A549 (cell line): ENCODE data around the gene TMEM117. TPM values are rescaled to one million over a fixed set of nuclear protein-coding genes. Genes with fewer than 3 reads are reported as not detected.
"Not testable (repeated sequence)": the region's sequence is repeated elsewhere in the genome, so short reads cannot be mapped to it uniquely, and the experiment has no call there.

Experiments used
- ATAC-seq, 2 experiments: fragments of 200-7000 bp in 1 of 2; fragments of >200 bp in 1 of 2; cut with Nextera tagmentation in 1 of 2; cut with Tn5 transposase in 1 of 2; 3 replicates each; pipeline versions ENCODE4 v1.8.0 to v1.9.1; 2018 to 2020; ENCODE audit warnings: mild to moderate bottlenecking in 1 of 2, moderate library complexity in 1 of 2
- CTCF ChIA-PET: fragments of 300-600 bp; sonication (Branson Sonifier 250); formaldehyde crosslinking; extraction: SDS; loops from one replicate; lab custom pipeline; 2021; ENCODE audit warnings: antibody characterized with exemption, inconsistent platforms; lab: Yijun Ruan, JAX
- POLR2A ChIA-PET: fragments of 350-600 bp; formaldehyde crosslinking; extraction: SDS; loops from one replicate; lab custom pipeline; 2021; ENCODE audit warnings: antibody characterized with exemption, inconsistent platforms; lab: Yijun Ruan, JAX
- DNase-seq, 2 experiments: peaks; one replicate each; pipeline versions ENCODE4 v3.0.0 to v3.0.0-alpha.2; 2011 to 2016; ENCODE audit warnings: low read depth in 1 of 2, low spot score in 1 of 2
- FAIRE-seq: peaks from 2 replicates; lab custom pipeline; 2011; peaks lifted over from hg19 to GRCh38; lab: Jason Lieb, UNC
- H3K27ac ChIP-seq, 2 experiments: fragments of >200 bp; sonication (Bioruptor Twin); formaldehyde crosslinking; 3 replicates each; pipeline ENCODE4 v1.5.1; 2016 to 2017
- H3K4me1 ChIP-seq: fragments of >200 bp; sonication (Bioruptor Twin); formaldehyde crosslinking; 3 replicates; pipeline ENCODE4 v1.6.1; 2016
- H3K4me2 ChIP-seq: fragments of >200 bp; sonication (Bioruptor Twin); formaldehyde crosslinking; 3 replicates; pipeline ENCODE4 v1.6.1; 2016
- H3K4me3 ChIP-seq: fragments of >200 bp; sonication (Bioruptor Twin); formaldehyde crosslinking; 3 replicates; pipeline ENCODE4 v1.5.1; 2016
- H3K9me3 ChIP-seq: fragments of >200 bp; sonication (Bioruptor Twin); formaldehyde crosslinking; 3 replicates; pipeline ENCODE4 v1.6.1; 2016
- CBX8 ChIP-seq: fragments of 200-600 bp; sonication (generic); IDR thresholded peaks from 2 replicates; pipeline ENCODE4 v1.6.1; 2016
- CEBPB ChIP-seq, 2 experiments: fragments of >200 bp in 1 of 2; sonication (Bioruptor Twin) in 1 of 2; formaldehyde crosslinking in 1 of 2; IDR thresholded peaks; 2 replicates each; pipeline ENCODE4 v1.6.1; 2012 to 2016
- EHMT2 ChIP-seq: fragments of 200-600 bp; sonication (generic); IDR thresholded peaks from 2 replicates; pipeline ENCODE4 v1.6.1; 2016; ENCODE audit warnings: antibody characterized with exemption, low read depth, mild to moderate bottlenecking, moderate library complexity
- EP300 ChIP-seq, 2 experiments: fragments of >200 bp; sonication (Bioruptor Twin); formaldehyde crosslinking; IDR thresholded peaks; 2 replicates in 1 of 2; 3 replicates in 1 of 2; pipeline ENCODE4 v1.6.1; 2016 to 2017
- FOSB ChIP-seq: fragments of 250-450 bp; sonication (Bioruptor Pico); IDR thresholded peaks from 2 replicates; pipeline ENCODE4 v1.5.0; 2020; ENCODE audit warnings: mild to moderate bottlenecking, moderate library complexity
- GATA3 ChIP-seq: IDR thresholded peaks from 2 replicates; pipeline ENCODE4 v1.6.1; 2012; ENCODE audit warnings: borderline replicate concordance
- HDAC2 ChIP-seq: fragments of 200-600 bp; sonication (generic); IDR thresholded peaks from 2 replicates; pipeline ENCODE4 v1.6.1; 2016
- HEYL ChIP-seq: fragments of 250-450 bp; sonication (Bioruptor Pico); IDR thresholded peaks from 2 replicates; pipeline ENCODE4 v1.8.0; 2021; ENCODE audit warnings: mild to moderate bottlenecking, moderate library complexity
- HOXA7 ChIP-seq: fragments of 250-450 bp; sonication (Bioruptor Pico); IDR thresholded peaks from 2 replicates; pipeline ENCODE4 v1.5.0; 2020; ENCODE audit warnings: mild to moderate bottlenecking, moderate library complexity
- HOXB5 ChIP-seq: fragments of 250-450 bp; sonication (Bioruptor Pico); IDR thresholded peaks from 2 replicates; pipeline ENCODE4 v1.5.0; 2020; ENCODE audit warnings: mild to moderate bottlenecking, moderate library complexity
- JUN ChIP-seq, 2 experiments: fragments of >200 bp; sonication (Bioruptor Twin); formaldehyde crosslinking; IDR thresholded peaks; 2 replicates in 1 of 2; 3 replicates in 1 of 2; pipeline ENCODE4 v1.6.1; 2016 to 2017
- JUNB ChIP-seq: fragments of >200 bp; sonication (Bioruptor Twin); formaldehyde crosslinking; IDR thresholded peaks from 2 replicates; pipeline ENCODE4 v1.6.1; 2016
- MAFK ChIP-seq: fragments of 450-650 bp; IDR thresholded peaks from 2 replicates; pipeline ENCODE4 v1.6.1; 2014; ENCODE audit not compliant: partially characterized antibody
- MAZ ChIP-seq: fragments of 150-350 bp; IDR thresholded peaks from 2 replicates; pipeline ENCODE4 v1.6.1; 2014; ENCODE audit warnings: antibody characterized with exemption, low read depth, low read length, borderline replicate concordance
- NFE2L2 ChIP-seq: fragments of 150-350 bp; conservative IDR thresholded peaks from 2 replicates; pipeline ENCODE4 v1.6.1; 2014; ENCODE audit warnings: low read length
- POLR2A ChIP-seq: IDR thresholded peaks from 2 replicates; pipeline ENCODE4 v1.6.1; 2012; ENCODE audit warnings: mild to moderate bottlenecking, low read length
- POLR2AphosphoS2 ChIP-seq: conservative IDR thresholded peaks from 2 replicates; pipeline ENCODE4 v1.6.1; 2012; ENCODE audit warnings: low read length, improper control_type of control experiment, inconsistent platforms
- RARB ChIP-seq: fragments of 250-450 bp; sonication (Bioruptor Pico); IDR thresholded peaks from 2 replicates; pipeline ENCODE4 v1.8.0; 2021; ENCODE audit warnings: mild to moderate bottlenecking, moderate library complexity
- SMC3 ChIP-seq: fragments of >200 bp; sonication (Bioruptor Twin); formaldehyde crosslinking; IDR thresholded peaks from 3 replicates; pipeline ENCODE4 v1.6.1; 2018; ENCODE audit warnings: inconsistent platforms
- ZC3H11A ChIP-seq: fragments of 450-650 bp; IDR thresholded peaks from 2 replicates; pipeline ENCODE4 v1.6.1; 2014; ENCODE audit warnings: antibody characterized with exemption, mild to moderate bottlenecking
- ZSCAN20 ChIP-seq: fragments of 250-450 bp; sonication (Bioruptor Pico); IDR thresholded peaks from 2 replicates; pipeline ENCODE4 v1.8.0; 2022; ENCODE audit warnings: mild to moderate bottlenecking, moderate library complexity
- WGBS: methylation state at CpG from one replicate; pipeline ENCODE4 v1.1.6; 2017; ENCODE audit errors: missing lambda C conversion rate; 5-methylcytosine and 5-hydroxymethylcytosine counted together
- polyA plus RNA-seq, 4 experiments: library from polyadenylated mRNA; depleted of rRNA in 3 of 4; stranded (reverse); fragments of >200 nt; fragmentation: RNase III in 1 of 4; extraction: RNeasy Plus Mini Kit Qiagen cat#74134 plus additional on column Dnase treatment in 1 of 4; gene quantifications; 2 replicates in 3 of 4; 3 replicates in 1 of 4; pipeline ENCODE4 v1.2.3, GENCODE V29; 2011 to 2017
- TF ChIP-seq, protein P1 (sequence below): IDR thresholded peaks from 2 replicates; pipeline ENCODE4 v1.6.1; 2012
- TF ChIP-seq, protein P2 (sequence below): fragments of >200 bp; sonication (Bioruptor Twin); formaldehyde crosslinking; IDR thresholded peaks from 3 replicates; pipeline ENCODE4 v1.5.1; 2016

Gene TMEM117
- polyA plus RNA-seq, 2 of the 4 experiments (the other 2 are of a cell fraction): 2.1 to 4.6 TPM

DNA sequence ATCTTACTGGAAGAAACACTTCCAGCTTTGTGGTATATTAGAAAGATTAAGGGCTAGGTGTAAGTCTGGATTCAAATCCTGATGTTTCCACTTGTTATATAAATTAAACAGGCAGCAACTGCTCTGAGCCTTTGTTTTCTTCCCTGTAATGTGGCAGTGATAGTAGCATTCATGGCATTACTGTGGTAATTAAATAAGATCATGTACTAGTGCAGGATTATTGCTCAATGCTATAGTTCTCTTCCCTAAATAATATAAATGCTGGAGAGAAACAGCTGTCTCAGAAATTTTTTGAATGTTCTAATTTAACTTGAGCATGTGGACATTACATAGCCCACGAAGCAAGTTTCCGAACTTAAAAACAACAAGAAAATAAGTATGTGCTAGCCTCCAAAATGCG is 5.4 kb downstream of the TMEM117 start:
- FAIRE-seq: no peak

DNA sequence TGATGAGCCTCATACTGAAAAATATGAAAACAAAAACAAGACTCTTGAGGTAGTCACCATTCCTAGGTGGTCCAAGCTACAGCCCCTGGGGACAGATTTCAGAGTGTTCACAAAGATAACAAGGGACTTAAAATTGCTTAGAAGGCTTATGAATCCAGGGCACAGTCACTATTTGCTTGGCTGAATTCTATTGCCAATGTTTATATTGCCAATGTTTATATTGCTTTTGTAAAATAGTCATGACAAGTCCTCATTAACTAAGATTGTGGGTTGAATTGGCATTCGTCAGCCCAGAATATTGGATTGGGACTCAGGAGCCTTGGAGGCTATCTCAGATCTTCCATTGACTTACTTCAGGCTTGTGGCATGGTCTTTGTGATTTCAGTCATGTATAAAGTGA is 6.4 kb downstream of the TMEM117 start:
- FAIRE-seq: no peak
- H3K4me3 ChIP-seq: no peak overlapping the region
- DNase-seq: no peak
- H3K9me3 ChIP-seq: no peaks in the 10 kb centered on the region
- ChIA-PET CTCF (no interaction called here), POLR2A (no interaction called here)
- ATAC-seq: no peak
- no peak overlapping the region for H3K4me2 ChIP-seq
- WGBS: 78% methylated on average over 1 of the region's 1 CpG
- TF ChIP-seq MAFK (no peak), HEYL (no peak), GATA3 (no peak), FOSB (no peak), JUN (IDR thresholded peaks at IDR 0.05) (no peak), NFE2L2 (no peak), POLR2A (no peak), CBX8 (no peak), EHMT2 (no peak), JUNB (no peak), HOXB5 (no peak), HDAC2 (no peak), HOXA7 (CRISPR knock-in tag) (no peak), ZC3H11A (no peak), ZSCAN20 (CRISPR knock-in tag) (no peak), MAZ (no peak), SMC3 (no peak)
- TF ChIP-seq, protein P1, sequence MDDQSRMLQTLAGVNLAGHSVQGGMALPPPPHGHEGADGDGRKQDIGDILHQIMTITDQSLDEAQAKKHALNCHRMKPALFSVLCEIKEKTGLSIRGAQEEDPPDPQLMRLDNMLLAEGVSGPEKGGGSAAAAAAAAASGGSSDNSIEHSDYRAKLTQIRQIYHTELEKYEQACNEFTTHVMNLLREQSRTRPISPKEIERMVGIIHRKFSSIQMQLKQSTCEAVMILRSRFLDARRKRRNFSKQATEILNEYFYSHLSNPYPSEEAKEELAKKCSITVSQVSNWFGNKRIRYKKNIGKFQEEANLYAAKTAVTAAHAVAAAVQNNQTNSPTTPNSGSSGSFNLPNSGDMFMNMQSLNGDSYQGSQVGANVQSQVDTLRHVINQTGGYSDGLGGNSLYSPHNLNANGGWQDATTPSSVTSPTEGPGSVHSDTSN: no peak
- H3K27ac ChIP-seq: no peak overlapping the region
- H3K4me1 ChIP-seq: peaks cover 4% of the 10 kb centered on the region

More for the DNA sequence above, 5.4 kb downstream of the TMEM117 start:
- DNase-seq (no peak), ATAC-seq (no peak)
- Histone ChIP-seq H3K27ac (no peak overlapping the region), H3K9me3 (no peaks in the 10 kb centered on the region), H3K4me2 (no peak overlapping the region), H3K4me3 (no peak overlapping the region), H3K4me1 (peaks cover 6% of the 10 kb centered on the region; the same call in 2 of the 3 replicates)
- ChIA-PET POLR2A (no interaction called here), CTCF (interaction anchor here (1.4 to 1.6 kb wide), 3 partner anchors 36 to 41 kb away, joined by 3 to 5 read pairs (median 3); partner anchors contain the start of gene TWF1)
- WGBS: 88% methylated on average over 3 of the region's 3 CpGs
- TF ChIP-seq MAFK: no peak

DNA sequence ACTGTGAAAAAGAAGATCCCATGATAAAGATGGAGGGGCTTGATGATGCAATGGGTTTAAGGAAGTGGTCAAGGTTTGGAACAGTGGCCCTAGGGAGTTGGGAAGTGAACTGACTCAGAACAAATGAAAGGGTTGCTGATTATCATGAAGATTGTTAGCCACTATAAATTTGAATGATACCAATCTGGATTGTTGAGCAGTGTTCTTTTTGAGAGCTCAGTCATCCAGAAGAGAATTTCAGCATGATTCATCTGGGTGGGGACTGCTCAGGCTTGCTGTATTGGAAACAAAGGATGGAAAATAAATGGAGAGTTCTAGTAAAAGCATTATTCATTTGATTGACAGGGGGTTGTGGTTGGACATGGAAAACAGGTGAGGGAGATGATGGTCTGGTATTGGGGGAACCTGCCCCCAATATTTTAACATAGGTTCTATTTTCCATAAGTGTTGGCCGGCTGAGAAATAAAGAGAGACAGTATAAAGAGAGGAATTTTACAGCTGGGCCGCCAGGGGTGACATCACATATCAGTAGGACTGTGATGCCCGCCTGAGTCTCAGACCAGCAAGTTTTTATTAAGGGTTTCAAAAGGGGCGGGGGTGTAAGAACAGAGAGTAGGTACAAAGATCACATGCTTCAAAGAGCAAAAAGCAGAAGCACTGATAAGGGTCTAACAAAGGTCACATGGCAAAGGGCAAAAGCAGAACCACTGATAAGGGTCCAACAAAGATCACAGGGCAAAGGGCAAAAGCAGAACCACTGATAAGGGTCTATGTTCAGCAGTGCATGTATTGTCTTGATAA is 11.7 kb downstream of the TMEM117 start:
- WGBS: 66% methylated on average over 4 of the region's 4 CpGs
- H3K4me3 ChIP-seq, H3K9me3 ChIP-seq, H3K27ac ChIP-seq, CTCF ChIA-PET, H3K4me1 ChIP-seq, FAIRE-seq: not testable (repeated sequence)
- ATAC-seq: peak; percentile 56 to 67; a peak in 5 of 6 replicates
- H3K4me2 ChIP-seq: peak overlapping the region; percentile 42; the same call in 2 of the 3 replicates
- DNase-seq: peak in 1 of 2 experiments; percentile 41
- TF ChIP-seq CEBPB (IDR thresholded peaks at IDR 0.05): 0 out of 4 replicates have a peak, but pooled peaks of 1 of the 2 experiments have one; percentile 7
- POLR2A ChIA-PET: interaction anchor here (1.0 to 1.1 kb wide), 2 partner anchors 12 to 42 kb away, joined by 3 to 4 read pairs; partner anchors contain the start of genes TMEM117 and TWF1

DNA sequence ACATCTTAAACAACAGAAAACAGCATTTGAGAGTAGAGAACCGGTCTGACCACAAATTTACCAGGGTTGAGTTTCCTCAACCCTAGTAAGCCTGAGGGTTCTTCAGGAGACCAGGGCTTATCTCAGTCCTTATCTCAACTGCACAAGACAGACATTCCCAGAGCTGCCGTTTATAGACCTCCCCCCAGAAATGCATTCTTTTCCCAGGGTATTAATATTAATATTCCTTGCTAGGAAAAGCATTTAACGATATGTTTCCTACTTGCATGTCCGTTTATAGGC is 12.3 kb downstream of the TMEM117 start:
- Histone ChIP-seq H3K4me2 (no peak overlapping the region), H3K9me3 (no peaks in the 10 kb centered on the region), H3K27ac (no peak overlapping the region), H3K4me1 (peaks cover 9% of the 10 kb centered on the region), H3K4me3 (no peak overlapping the region)
- ChIA-PET CTCF (no interaction called here), POLR2A (no interaction called here)
- no peak for TF ChIP-seq MAZ
- no peak for TF ChIP-seq POLR2AphosphoS2
- TF ChIP-seq JUN (IDR thresholded peaks at IDR 0.05): no peak
- TF ChIP-seq EP300 (IDR thresholded peaks at IDR 0.05): no peak
- TF ChIP-seq CEBPB (IDR thresholded peaks at IDR 0.05): no peak
- TF ChIP-seq, protein P2, sequence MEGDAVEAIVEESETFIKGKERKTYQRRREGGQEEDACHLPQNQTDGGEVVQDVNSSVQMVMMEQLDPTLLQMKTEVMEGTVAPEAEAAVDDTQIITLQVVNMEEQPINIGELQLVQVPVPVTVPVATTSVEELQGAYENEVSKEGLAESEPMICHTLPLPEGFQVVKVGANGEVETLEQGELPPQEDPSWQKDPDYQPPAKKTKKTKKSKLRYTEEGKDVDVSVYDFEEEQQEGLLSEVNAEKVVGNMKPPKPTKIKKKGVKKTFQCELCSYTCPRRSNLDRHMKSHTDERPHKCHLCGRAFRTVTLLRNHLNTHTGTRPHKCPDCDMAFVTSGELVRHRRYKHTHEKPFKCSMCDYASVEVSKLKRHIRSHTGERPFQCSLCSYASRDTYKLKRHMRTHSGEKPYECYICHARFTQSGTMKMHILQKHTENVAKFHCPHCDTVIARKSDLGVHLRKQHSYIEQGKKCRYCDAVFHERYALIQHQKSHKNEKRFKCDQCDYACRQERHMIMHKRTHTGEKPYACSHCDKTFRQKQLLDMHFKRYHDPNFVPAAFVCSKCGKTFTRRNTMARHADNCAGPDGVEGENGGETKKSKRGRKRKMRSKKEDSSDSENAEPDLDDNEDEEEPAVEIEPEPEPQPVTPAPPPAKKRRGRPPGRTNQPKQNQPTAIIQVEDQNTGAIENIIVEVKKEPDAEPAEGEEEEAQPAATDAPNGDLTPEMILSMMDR: no peak
- TF ChIP-seq RARB (CRISPR knock-in tag): no peak
- no peak for ATAC-seq
- no peak for FAIRE-seq
- 82% methylated on average over 4 of the region's 4 CpGs for WGBS
- no peak for DNase-seq
